Fibroblast of lung (primary cell): ENCODE measurements around the gene SMIM21.

ENCODE experiments used
- EZH2 ChIP-seq: IDR thresholded peaks from 2 replicates; pipeline ENCODE4 v1.5.1; 2012; ENCODE audit warnings: low read length, control low read depth, mild to moderate bottlenecking; ENCODE audit errors: missing control alignments
- TF ChIP-seq, protein P1 (sequence below), 2 donors: IDR thresholded peaks in 1 of 2; conservative IDR thresholded peaks in 1 of 2; 1 replicate in 1 of 2; 2 replicates in 1 of 2; pipeline ENCODE4 v1.5.1; 2011 to 2012; ENCODE audit warnings: low read length in 2 of 2, control low read depth in 1 of 2, inconsistent platforms in 1 of 2, low read depth in 1 of 2, mild to moderate bottlenecking in 1 of 2

DNA sequence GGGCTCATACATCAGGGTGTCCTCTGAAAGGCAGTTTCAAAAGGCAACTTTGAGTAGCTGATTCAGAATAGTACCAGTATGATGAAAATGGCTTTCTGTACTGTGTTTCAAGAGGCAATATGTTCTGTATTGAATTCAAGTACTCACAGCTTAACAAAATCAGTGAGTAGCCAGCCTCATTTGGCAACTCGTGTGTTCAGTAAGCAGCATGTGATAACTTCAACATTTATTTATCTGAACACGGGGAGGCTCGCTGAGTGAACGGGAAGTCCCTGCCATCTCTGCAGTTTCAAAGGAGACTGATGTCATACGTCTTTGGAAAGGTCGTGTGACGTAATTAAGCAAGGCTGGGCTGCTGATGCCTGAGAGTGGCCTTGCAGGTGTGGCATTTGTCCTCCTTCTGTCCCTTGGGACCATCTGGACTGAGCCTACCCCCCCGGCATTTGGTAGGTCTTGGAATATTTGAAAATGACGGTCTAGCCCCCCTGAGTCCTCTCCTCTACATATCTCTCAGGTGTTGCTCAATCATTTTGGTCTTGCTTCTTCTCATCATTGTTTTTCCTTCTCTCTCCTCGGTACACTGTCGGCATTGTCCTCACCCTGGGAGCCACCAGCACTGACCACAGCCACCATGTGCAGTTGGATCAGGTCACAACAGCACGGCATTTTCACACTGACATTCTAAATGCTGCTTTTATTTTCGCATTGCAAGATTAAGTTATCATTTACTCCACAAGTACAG lies 62.8 kb downstream of the SMIM21 start:
- no peak for TF ChIP-seq EZH2
- TF ChIP-seq, protein P1, sequence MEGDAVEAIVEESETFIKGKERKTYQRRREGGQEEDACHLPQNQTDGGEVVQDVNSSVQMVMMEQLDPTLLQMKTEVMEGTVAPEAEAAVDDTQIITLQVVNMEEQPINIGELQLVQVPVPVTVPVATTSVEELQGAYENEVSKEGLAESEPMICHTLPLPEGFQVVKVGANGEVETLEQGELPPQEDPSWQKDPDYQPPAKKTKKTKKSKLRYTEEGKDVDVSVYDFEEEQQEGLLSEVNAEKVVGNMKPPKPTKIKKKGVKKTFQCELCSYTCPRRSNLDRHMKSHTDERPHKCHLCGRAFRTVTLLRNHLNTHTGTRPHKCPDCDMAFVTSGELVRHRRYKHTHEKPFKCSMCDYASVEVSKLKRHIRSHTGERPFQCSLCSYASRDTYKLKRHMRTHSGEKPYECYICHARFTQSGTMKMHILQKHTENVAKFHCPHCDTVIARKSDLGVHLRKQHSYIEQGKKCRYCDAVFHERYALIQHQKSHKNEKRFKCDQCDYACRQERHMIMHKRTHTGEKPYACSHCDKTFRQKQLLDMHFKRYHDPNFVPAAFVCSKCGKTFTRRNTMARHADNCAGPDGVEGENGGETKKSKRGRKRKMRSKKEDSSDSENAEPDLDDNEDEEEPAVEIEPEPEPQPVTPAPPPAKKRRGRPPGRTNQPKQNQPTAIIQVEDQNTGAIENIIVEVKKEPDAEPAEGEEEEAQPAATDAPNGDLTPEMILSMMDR (conservative IDR thresholded peaks at IDR 0.05 in 1 of 2, IDR thresholded peaks at IDR 0.05 in 1 of 2; ENCODE audit: low read depth in 1 of 2, low read length in 2 of 2) = no peak
